OCI-LY1 (cell line): ENCODE data around the gene TAB3.

Experiments
- CTCF ChIP-seq: fragments of 200-600 bp; sonication (generic), shearing (Covaris generic); IDR thresholded peaks from 2 replicates; pipeline ENCODE4 v1.5.1; 2017; ENCODE audit warnings: mild to moderate bottlenecking, antibody characterized with exemption, low read length, moderate library complexity, mixed read lengths
- EZH2 ChIP-seq: fragments of 200-600 bp; sonication (generic), shearing (Covaris generic); IDR thresholded peaks from 2 replicates; pipeline ENCODE4 v1.8.0; 2017; ENCODE audit warnings: borderline replicate concordance, mixed run types, mild to moderate bottlenecking, antibody characterized with exemption, low read length, moderate library complexity, mixed read lengths

DNA sequence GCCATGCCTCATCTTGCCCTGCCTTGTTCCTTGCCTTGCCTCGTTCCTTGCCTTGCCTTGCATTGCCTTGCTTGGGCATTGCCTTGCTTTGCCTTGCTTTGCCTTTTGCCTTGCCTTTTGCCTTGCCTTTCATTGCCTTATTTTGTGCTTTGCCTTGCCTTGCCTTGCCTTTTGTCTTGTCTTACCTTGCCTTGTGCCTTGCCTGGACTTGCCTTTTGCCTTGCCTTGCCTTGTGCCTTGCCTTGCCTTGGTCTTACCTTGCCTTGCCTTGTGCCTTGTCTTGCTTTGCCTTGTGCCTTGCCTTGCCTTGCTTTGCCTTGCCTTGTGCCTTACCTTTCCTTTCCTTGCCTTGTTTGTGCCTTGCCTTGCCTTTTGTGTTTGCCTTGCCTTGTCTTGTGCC is 88.2 kb downstream of the TAB3 start:
- no peak for TF ChIP-seq EZH2
- TF ChIP-seq CTCF, result no peak
